Mesenteric fat pad (tissue), 1 donor: ENCODE results near the gene TMEM87B. TPM values are rescaled to one million over a fixed set of nuclear protein-coding genes. Genes with fewer than 3 reads are reported as not detected.

Experiments
- DNase-seq: peaks from one replicate; pipeline ENCODE4 v3.0.0-alpha.2; 2020; ENCODE audit warnings: low spot score
- long read RNA-seq: library from polyadenylated mRNA; unstranded; transcript quantifications from one replicate; pipeline ENCODE4 v2.0.0, GENCODE V29; 2020
- total RNA-seq: library from RNA; stranded (reverse); fragmentation: NEBNext Ultra II Directional; extraction: Animal tissue kit (Norgen Biotek cat#: 25700); gene quantifications from one replicate; pipeline ENCODE4 v1.2.1, GENCODE V29; 2021
- donor health status: DM: yes; HTN: yes; CAD: no.

The TMEM87B gene
- 25.2 TPM for total RNA-seq
- long read RNA-seq, full-length matches to known transcripts: 8 of 19 reads
- long read RNA-seq, partial matches to known transcripts: 1 of 19 reads
- long read RNA-seq, other reads (novel, unspliced or antisense): 10 of 19 reads

DNA sequence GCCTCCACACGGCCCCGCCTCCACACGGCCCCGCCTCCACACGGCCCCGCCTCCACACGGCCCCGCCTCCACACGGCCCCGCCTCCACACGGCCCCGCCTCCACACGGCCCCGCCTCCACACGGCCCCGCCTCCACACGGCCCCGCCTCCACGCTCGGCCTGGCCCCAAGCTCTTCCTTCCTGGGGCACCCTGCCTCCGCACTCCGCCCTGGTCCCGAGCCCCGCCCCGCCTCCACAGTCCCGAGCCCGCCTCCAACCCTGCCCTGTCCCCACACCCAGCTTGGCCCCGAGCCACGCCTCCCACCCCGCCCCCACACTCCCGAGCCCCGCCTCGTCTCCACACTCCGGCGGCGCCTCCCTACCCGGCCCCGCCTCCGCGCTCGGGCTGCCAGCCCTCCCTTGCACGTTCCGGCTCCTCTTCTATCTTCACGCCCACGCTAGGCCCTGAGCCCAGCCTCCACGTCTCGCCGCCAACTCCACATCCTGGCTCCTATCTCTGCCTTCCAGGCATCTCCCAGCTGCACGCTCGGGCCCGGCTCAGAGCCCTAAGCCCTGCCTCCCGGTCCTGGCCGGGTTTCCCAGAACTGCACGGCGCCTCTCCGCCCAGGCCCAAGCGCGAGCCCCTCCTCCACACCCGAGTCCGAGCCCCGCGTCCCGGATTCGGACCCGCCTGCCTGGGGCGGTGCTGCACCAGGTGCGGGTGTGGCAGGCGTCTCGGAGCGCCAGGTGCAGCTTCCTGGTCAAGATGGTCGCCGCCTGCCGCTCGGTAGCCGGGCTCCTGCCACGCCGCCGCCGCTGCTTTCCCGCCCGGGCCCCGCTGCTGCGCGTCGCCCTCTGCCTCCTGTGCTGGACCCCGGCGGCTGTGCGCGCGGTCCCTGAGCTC lies at the start of gene TMEM87B:
TMEM87B (plus strand) TSS at position 423 of the 883 bp plus-strand sequence; CDS start at position 746, 323 bp downstream.
- peak; percentile 99 for DNase-seq

- peak; percentile 3 for DNase-seq
Measured at GRCh38 chr2:112005406-112006075, 49.5 kb upstream of the TMEM87B start.

- peak; percentile 72 for DNase-seq
Measured at GRCh38 chr2:112006076-112006410, 49.0 kb upstream of the TMEM87B start.

DNA sequence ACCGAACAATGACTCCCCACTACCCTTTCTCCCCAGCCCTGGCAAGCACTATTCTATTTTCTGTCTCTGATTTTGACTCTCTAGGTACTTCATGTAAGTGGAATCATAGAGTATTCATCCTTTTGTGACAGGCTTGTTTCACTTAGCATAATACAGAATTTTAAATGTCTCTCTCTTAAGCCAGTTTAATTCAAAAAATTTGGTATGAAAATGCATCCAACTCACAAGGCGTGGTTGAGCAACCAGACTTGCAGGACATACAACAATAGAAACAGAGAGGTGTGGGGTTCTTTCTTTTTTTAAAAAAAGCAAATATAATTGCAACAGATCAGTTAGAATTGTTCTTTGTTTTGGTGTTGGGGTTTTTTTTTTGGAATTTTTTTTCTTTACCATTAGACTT lies 47.6 kb upstream of the TMEM87B start:
- DNase-seq: no peak

- DNase-seq: no peak
Measured at GRCh38 chr2:112008910-112009485, 46.1 kb upstream of the TMEM87B start.

DNA sequence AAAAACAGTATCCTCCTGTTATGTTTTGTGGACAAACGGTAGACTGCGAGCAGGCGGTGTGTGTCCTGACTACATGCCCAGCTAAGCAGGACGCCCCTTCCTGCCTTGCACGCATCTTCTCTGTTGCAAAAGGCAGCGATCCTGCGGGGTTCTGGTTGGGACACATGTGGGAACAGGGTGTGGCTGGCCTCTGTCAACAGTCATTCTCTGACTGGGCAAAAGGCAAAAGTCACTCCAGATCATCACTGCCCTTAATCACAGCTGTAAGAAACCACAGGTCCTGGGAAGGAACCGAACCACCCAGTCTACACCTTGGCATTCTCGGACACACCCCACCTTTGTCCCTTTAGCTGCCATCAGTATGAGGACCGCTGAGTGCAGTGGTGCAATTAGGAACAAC lies 44.3 kb upstream of the TMEM87B start:
- no peak for DNase-seq

DNA sequence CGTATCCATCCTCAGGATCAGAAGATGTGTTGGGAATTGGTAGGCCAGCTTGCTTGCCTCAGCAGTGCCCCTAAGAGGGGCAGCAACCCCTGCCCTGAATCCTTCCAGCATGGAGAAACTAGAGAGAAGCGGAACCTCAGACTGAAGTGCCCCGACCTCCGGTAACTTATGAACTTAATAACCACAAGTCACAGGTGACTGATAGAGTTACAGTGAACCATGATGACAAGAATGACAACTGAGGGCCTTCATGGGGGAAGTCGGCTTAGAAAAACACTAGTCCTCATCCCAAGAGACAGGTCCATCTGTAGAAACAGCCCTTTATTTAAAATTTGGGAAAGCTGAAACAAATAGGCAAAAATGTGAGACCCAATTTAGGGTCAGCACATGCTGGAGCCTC lies 42.5 kb upstream of the TMEM87B start:
- DNase-seq: no peak

DNA sequence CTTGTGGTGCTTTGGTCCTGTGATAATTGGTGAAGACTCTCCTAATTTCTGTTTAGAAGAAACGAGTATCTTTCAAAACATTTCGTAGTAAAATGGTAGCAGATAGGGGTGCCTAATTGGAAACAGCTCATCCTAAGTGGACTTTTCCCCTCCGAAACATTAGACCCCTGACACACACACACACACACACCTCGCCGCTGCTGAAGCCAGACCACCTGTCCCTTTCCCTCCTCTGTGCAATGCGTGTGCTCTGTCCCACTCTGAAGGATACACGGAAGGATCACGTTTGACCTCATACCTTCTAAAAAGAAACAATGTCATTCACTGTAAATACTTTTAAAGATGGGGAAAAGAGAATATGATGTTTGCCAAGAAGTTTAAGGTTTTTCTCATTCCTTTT lies 36.2 kb upstream of the TMEM87B start:
- no peak for DNase-seq

DNA sequence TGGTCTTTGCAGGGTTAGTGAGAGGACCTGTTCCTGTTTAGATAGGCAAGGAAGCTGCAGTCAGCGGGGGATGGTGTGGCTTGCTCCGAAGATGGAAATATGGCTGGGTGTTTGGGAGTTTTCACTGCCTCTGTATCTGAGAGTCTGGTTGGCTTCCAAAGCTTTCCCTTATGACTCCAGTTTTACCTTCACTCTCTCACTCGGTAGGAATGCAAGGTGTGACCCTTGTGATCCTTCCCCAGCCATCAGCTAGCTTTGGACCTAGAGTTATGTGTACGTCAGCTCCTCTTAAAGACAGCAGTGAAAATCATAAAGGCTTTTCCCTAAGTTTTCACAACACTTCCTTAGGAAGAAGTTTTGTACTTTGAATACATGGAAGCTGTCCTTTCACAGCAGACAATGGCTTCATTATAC lies 35.5 kb upstream of the TMEM87B start:
- no peak for DNase-seq

DNA sequence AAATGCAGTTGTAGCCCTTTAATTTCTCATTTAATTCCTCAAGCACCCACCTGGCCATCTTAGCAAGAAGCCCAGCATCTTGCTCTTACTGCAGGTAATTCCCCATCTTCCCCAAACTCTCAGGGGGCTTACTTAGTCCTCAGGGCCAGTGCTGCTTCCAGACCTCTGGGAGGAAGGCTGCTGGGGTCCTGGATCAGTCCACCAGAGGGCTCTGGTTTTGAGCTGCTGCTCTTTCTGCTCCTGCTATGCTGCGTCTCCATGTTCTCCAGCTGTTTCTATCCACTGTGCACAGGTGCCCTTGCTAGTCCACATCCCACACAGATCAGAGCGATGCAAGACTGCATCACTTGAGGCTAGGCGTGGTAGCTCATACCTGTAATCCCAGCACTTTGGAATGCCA lies 34.5 kb upstream of the TMEM87B start:
- DNase-seq: no peak

DNA sequence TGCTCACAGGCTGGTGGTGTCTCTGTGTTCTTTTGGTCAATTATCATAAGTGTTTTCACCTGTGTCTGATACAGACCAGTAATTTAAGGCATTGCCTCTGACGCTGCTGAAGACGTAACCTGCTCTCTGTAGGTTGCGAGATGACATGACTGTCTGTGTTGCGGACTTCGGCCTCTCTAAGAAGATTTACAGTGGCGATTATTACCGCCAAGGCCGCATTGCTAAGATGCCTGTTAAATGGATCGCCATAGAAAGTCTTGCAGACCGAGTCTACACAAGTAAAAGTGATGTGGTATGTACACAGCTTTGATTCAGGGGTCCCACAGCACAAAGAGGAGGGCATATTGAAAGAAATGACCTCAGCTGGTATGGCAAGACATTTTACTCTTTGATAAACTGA lies 33.8 kb upstream of the TMEM87B start:
- no peak for DNase-seq

GRCh38 chr2:112021781-112022231 lies 33.3 kb upstream of the TMEM87B start:
- DNase-seq: no peak

DNA sequence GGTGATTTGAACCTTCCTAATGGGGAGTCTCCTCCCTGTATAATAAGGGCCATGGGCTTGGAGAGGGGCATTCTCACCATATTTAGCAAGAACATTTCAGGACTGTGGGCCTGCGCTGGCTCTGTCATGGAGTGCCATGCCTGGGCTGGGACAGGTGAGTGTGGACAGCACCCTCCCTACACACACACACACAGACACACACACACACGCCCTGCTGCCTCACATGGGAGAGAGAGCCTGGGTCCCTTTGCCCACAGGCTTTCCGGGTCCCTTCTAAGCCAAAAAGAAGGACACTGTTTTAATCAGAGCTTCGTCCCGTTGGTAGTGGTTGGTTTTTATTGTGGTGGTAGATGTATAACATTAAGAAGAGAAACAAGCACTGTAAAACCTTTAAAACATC lies 31.4 kb upstream of the TMEM87B start:
- DNase-seq: no peak

DNA sequence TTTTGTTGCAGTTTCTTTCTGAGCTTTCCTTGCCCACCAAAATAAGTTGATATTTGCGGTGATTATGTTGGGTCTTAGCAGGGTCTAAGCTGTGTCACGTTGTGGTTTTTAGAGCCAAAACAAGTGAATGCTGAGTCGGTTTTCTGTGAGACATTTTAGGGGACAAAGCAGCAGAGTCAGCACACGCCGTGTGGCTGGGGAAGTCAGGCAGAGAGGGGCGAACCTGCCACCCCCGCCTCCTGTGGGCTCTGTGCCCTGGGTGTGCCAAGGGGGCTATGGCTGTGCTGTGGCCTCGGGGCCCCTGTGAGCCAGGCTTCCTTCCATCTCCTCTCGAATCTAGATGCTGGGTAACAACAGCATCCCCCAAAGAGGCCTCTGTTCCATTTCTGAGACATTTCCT lies 30.8 kb upstream of the TMEM87B start:
- DNase-seq: no peak

GRCh38 chr2:112024896-112025491 lies 30.1 kb upstream of the TMEM87B start:
- no peak for DNase-seq

- no peak for DNase-seq
Measured at GRCh38 chr2:112026509-112026908, 28.6 kb upstream of the TMEM87B start.

DNA sequence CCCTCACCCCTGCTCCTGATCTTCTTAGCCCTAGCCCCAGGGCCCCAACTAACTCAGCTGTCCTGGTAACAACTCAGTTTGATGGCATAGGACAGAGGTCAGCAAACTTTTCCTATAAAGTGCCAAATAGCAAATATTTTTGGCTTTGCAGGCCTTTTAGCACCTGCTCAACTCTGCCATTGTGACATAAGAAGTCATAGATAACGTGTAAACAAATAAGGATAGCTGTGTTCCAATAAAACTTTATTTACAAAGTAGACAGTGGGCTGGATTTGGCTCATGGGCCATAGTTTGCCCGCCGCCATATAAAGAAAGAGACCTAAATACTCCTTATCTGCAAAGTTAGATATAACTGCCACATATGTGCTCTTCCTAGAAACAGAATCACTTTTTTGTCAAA lies 27.3 kb upstream of the TMEM87B start:
- no peak for DNase-seq

- no peak for DNase-seq
Measured at GRCh38 chr2:112029164-112029563, 25.9 kb upstream of the TMEM87B start.

DNA sequence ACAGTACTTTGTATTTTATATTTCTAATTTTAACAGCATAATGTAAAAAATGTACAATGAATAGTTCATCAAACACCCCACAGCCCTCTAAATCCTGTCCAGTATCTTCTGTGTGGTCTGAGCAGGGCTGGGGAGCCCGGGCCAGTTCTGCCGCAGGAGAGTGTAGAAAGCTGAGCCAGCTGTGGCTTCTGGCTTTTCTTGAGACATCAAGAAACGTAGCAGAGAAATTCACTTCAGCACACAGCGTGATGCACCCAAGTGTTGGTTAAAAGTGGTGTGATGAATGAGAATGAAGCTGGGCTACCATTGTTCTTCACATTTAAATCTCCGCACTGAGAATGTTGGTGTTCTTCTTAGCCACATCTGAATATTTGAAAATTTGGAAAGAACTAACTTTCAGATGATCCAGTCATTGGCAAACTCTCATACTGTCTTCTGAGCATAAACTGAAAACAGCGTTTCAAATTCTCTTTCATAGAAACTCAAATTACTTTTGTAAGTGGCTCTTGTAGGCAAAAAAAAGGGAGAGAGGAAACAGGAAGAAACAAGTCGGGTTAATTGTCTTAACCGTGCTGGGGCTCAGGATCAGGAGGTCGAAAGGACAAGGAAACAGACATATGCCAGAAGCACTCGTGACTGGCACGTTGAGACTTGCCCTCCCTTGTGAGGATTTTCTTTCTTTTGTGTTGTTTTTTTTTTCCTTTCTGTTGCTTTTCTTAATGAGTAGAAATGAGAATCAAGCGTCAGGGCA lies 23.4 kb upstream of the TMEM87B start:
- DNase-seq: no peak

DNA sequence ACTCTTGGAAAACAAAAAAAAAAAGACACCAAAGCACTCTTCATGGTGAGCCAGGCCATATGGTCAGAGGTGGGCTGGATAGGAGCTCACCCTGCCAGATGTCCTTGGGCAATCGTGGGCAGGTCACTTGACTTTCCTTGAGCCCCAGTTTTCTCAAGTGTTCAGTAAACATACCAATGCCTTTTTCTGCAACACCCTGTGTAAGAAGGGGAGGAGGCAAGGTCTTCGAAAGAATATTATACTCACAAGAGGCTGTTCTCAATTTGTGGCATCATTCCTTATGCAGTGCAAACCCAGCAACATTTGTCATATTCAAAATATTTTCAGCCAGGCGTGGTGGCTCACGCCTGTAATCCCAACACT lies 22.9 kb upstream of the TMEM87B start:
- no peak for DNase-seq
